HG03139 (cell line): Measurements from ENCODE around the gene TRAPPC14.
"Not testable (repeated sequence)": the region's sequence is repeated elsewhere in the genome, so short reads cannot be mapped to it uniquely, and the experiment has no call there.

ENCODE experiments used
- ATAC-seq: cut with Tn5 transposase; IDR thresholded peaks from one replicate; pipeline ENCODE4 v1.9.1; 2021; ENCODE audit not compliant: unreplicated experiment

TRAPPC14 gene, protein sequence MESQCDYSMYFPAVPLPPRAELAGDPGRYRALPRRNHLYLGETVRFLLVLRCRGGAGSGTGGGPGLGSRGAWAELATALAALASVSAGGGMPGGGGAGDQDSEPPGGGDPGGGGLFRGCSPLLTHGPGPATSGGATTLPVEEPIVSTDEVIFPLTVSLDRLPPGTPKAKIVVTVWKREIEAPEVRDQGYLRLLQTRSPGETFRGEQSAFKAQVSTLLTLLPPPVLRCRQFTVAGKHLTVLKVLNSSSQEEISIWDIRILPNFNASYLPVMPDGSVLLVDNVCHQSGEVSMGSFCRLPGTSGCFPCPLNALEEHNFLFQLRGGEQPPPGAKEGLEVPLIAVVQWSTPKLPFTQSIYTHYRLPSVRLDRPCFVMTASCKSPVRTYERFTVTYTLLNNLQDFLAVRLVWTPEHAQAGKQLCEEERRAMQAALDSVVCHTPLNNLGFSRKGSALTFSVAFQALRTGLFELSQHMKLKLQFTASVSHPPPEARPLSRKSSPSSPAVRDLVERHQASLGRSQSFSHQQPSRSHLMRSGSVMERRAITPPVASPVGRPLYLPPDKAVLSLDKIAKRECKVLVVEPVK

GRCh38 chr7:100158229-100159098 lies at the start of gene TRAPPC14:
TSS of gene TRAPPC14 (minus strand) at chr7:100158723. CDS start at chr7:100158499, 224 bp downstream.
- ATAC-seq, result peak; percentile 62

- ATAC-seq, result no peak
Observed at GRCh38 chr7:100204454-100204853, 45.9 kb upstream of the TRAPPC14 start.

DNA sequence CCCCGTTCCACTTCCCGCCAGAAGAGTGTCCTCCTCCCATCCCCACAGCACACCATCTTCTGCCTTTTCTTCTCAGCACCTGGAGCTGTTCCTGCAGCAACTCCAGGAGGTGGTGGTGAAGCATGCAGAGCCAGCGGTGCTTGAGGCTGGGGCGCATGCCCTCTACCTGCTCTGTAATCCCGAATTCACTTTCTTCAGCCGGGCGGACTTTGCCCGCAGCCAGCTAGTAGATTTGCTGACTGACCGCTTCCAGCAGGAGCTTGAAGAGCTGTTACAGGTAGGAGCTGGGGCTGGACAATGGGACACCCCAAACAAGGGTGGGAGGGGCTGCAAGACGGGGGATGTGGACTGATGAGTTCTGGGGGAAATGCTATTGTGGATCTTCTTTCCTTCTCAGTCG lies 42.2 kb upstream of the TRAPPC14 start:
- ATAC-seq, result no peak

DNA sequence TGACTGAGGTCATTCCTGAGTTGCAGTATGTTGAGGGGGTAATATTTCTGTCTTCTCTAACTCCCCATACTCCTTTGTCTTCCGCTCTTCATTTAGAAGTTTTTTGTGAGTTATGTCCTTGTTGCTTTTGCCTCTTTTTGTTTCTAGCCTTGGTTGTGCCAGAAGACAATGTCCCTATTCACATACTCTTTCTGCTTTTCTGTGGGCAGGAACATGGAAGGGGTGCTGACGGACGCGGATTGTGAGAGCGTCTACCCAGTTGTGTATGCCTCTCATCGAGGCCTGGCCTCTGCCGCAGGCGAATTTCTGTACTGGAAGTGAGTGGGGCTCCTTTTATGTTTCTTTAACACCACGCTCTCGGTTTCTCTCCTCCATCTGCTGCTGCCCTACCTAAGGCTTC lies 39.7 kb upstream of the TRAPPC14 start:
- no peak for ATAC-seq

GRCh38 chr7:100195901-100196322 lies 37.4 kb upstream of the TRAPPC14 start:
- not testable (repeated sequence) for ATAC-seq

GRCh38 chr7:100195222-100195621 lies 36.7 kb upstream of the TRAPPC14 start:
- ATAC-seq, result no peak

DNA sequence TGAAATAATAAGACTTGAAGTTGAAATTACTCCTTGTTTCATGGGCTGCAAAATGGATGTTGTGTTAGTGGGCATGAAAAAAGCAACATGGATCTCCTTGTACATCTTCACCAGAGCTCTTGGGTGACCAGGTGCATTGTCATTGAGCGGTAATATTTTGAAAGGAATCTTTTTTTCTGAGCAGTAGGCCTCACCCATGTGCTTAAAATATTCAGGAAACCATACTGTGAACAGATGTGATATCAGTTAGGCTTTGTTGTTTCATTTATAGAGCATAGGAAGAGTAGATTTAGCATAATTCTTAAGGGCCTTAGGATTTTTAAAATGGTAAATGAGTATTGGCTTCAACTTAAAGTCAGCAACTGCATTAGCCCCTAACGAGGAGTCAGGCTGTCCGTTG lies 34.4 kb upstream of the TRAPPC14 start:
- ATAC-seq, result no peak

GRCh38 chr7:100192281-100192862 lies 33.8 kb upstream of the TRAPPC14 start:
- not testable (repeated sequence) for ATAC-seq

GRCh38 chr7:100191775-100192174 lies 33.3 kb upstream of the TRAPPC14 start:
- no peak for ATAC-seq

DNA sequence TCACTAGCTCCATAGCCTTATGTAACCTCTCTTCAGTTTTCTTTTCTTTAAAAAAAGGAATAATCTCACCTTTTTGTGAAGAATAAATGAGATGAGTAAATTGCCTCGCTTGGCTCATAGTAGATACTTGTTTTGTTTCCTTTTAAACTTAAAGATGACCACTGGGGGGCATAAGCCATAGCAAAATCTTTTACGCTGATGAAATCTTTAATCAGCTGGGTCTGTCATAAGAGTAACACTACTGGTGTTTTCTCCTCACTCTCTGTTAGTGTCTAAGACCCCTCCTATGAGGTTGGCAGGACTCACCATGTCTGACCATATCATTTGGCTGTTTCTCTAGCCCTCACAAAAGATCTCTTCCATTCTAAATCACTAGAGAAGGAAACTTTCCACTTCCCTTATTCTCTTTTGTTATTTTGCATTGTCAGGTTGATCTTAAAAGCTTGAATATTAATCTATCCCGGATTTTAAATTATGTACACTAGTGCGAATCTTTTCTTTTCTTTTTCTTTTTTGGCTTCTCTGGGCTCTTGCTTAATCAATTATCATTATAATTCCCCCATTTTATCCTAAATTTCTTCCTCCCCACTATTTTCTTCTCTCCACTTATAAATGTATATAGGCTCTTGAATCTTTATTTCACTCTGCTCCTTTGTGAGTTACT lies 31.7 kb upstream of the TRAPPC14 start:
- no peak for ATAC-seq

DNA sequence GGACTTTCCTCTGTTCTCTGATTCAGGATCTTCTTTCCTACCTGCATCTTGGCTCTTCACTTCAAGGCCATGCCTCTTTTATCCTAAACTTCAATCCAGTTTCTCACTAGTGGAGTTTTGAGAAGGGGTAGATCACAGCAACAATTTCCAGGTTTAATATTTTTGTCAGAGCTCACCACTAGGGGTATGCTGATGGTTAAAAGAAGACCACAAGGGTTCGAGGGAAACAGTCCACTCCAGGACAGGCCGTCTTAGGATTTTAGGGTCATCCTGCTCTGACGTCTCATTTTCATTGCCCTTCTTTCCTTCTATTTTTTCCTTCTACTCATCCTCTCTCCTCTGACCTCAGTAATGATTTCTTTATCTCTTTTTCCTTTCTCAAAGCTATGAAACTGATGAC lies 30.5 kb upstream of the TRAPPC14 start:
- no peak for ATAC-seq

DNA sequence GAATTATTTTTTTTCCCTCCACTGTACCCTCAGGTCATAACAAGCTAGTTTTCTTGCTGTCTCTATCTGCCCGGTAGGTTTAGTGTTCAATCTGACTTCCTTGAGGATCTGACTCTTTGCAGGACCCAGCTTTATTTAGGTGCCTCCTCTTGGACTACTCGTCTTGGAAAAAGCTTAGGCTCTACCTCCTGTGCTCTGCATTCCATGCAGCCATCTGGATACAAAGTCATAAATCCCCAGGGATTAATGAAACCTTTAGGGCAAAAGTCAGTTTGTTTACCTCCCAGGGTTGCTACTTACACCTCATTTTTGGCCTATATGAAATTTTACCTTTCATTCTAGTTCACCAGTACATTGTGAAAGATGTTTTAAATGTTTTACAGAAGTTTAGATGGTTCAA lies 27.2 kb upstream of the TRAPPC14 start:
- no peak for ATAC-seq

DNA sequence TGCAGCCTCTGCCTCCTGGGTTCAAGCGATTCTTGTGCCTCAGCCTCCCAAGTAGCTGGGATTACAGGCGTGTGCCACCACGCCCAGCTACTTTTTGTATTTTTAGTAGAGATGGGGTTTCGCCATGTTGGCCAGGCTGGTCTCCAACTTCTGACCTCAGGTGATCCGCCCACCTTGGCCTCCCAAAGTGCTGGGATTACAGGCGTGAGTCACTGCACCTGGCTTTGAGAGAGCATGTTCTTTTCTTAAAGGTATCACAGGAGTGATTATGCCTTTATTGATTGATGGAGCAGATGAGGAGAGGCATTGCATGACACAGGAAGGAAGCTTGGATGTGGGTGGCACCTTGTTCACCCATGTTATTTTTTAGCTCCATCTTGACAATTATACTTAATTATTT lies 24.6 kb upstream of the TRAPPC14 start:
- ATAC-seq, result not testable (repeated sequence)

- not testable (repeated sequence) for ATAC-seq
Observed at GRCh38 chr7:100182616-100183015, 24.1 kb upstream of the TRAPPC14 start.

DNA sequence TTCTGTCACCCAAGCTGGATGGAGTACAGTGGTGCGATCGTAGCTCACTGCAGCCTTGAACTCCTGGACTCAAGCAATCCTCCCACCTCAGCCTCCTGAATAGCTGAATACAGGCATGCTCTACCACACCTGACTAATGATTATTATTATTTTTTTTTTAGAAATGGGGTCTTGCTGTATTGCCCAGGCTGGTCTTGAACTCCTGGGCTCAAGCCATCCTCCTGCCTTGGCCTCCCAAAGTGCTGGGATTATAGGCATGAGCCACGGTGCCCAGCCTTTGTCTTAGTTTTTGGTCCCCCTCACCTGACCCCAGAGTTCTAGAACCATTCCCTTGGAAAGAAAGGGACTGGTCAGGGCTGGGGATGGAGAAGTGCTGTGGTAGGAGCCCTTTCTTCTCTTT lies 21.6 kb upstream of the TRAPPC14 start:
- ATAC-seq, result not testable (repeated sequence)

DNA sequence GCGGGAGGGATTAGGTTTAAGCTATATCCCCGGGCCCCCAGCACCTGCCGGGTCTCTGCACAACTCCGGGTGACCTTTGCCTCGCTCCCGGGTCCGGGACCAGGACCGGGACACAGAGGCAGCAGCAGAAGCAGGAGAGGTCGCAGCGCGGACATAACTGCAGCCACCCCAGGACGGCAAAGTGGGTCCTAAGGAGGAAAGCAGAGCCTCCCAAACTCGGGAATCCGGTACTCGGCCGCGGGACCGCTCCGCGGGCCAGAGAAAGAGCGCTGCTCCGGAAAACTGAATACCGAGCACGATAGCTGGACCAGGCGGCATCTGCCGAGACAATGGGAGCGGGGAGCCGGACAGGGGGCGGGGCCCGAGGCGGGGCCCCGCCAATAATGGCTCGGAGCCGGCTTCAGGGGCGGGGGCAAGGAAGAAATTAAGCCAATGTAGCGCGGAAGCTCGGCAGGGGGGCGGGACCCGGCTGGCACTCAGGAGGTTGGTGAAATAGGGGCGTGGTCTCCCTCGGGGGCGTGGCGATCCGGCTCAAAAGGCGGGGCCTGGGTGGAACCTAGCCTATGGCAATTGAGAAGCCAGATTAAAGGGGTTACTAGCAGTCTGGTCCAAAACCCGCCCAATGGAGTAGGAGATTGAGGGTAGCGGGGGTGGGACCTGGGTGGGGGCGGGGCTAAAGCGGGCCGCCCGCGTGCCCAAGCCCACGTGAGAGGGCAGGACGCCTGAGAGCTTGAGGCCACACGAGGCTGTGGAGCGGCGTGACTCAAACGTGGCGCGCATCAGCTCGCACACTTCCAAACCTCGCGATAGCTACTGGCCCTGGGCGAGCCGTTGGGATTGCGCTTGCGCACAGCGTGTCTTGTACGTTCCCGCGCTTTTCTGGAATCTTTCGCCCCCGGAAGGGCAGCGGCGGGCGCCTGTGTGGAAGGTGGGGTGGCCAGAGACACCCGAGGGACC lies 18.8 kb upstream of the TRAPPC14 start, which contains the start of the genes GPC2 and STAG3:
Gene GPC2 (minus strand): TSS at position 337 of the 957 bp plus-strand sequence. CDS start 182 bp downstream, at position 155.
Gene STAG3 (plus strand): TSS at position 874 of the 957 bp plus-strand sequence. CDS start 2,639 bp downstream, outside the sequence.
- peak; percentile 82 for ATAC-seq

- ATAC-seq, result no peak
Observed at GRCh38 chr7:100176096-100177044, 17.8 kb upstream of the TRAPPC14 start.

- ATAC-seq, result no peak
Observed at GRCh38 chr7:100175296-100175935, 16.9 kb upstream of the TRAPPC14 start.
